HL-60 (cell line): ENCODE results near the gene KCNH2.

Source experiments
- DNase-seq, 2 experiments: peaks; one replicate each; pipeline ENCODE4 v3.0.0-alpha.2; 2010 to 2020; ENCODE audit warnings: low read depth in 1 of 2, low spot score in 1 of 2
- H3K27ac ChIP-seq: fragments of 250-450 bp; sonication (Bioruptor Pico); replicated peaks from 2 replicates; pipeline ENCODE4 v1.5.1; 2020; ENCODE audit warnings: mild to moderate bottlenecking, moderate library complexity
- H3K27me3 ChIP-seq: fragments of 250-450 bp; sonication (Bioruptor Pico); 2 replicates; pipeline ENCODE4 v1.5.1; 2021; ENCODE audit warnings: mild to moderate bottlenecking, moderate library complexity; ENCODE audit not compliant: insufficient read depth, poor library complexity, severe bottlenecking
- H3K4me3 ChIP-seq: replicated peaks from 2 replicates; pipeline ENCODE4 v1.5.1; 2011; ENCODE audit warnings: mild to moderate bottlenecking, control low read depth, low read length; ENCODE audit not compliant: insufficient read depth
- GABPA ChIP-seq: IDR thresholded peaks from 2 replicates; pipeline ENCODE4 v1.6.1; 2012; ENCODE audit warnings: low read depth
- POLR2AphosphoS5 ChIP-seq: IDR thresholded peaks from 2 replicates; pipeline ENCODE4 v1.6.1; 2012; ENCODE audit warnings: low read depth
- REST ChIP-seq: IDR thresholded peaks from 2 replicates; pipeline ENCODE4 v1.6.1; 2012; ENCODE audit warnings: low read depth; ENCODE audit not compliant: insufficient replicate concordance
- SPI1 ChIP-seq: IDR thresholded peaks from 2 replicates; pipeline ENCODE4 v1.6.1; 2012; ENCODE audit warnings: low read depth, mild to moderate bottlenecking, borderline replicate concordance
- TF ChIP-seq, protein P1 (sequence below): IDR thresholded peaks from one replicate; pipeline ENCODE4 v1.5.1; 2011; ENCODE audit warnings: low read length, control low read depth, inconsistent platforms; ENCODE audit not compliant: insufficient read depth

The KCNH2 gene

DNA sequence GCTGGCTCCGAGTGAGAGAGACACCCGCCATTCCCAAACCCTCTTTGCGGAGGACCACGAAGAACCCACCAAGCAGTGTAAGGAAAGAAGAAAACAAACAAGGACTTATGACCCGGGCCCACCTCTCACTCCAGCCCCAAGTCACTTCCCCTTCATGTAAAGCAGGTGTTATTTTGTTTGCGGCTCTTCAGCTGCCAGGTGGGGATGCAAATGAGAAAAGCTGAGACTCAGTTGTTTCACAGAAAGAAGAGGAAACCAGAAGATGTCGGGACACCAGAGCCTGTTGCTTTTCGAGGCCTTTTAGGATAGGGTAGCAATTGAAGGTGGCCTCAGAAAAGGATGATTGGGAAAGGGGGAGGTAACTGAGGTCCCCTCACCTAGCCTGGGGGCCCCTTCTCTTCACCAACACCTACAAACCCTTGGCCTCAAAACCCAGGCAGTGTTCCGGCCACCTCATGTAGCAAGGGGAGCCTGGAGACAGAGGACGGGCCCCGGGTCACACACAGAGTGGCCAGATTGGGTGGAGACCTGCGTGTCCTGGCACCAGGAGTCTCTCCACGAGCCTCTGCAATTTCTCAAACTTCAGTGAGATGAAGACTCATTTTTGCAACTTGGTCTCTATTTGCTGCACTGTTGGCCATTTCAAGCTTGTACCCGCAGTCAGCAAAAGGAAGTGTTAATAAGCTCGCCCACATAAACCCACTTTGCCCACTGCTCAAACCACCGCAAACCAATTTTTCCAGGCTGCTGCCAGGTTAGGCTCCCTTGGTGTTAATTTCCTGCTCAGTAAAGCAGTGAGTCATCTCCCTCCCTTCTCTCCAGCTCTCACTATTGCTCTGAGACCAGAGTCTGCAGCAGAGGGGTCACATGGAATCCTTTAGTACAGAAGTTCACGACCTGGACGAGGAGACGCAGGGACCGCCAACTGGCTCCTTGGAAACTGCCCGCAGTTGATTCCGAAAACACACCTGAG lies 80.3 kb downstream of the KCNH2 start:
- TF ChIP-seq POLR2AphosphoS5 (no peak), REST (no peak), SPI1 (no peak)
- TF ChIP-seq, protein P1, sequence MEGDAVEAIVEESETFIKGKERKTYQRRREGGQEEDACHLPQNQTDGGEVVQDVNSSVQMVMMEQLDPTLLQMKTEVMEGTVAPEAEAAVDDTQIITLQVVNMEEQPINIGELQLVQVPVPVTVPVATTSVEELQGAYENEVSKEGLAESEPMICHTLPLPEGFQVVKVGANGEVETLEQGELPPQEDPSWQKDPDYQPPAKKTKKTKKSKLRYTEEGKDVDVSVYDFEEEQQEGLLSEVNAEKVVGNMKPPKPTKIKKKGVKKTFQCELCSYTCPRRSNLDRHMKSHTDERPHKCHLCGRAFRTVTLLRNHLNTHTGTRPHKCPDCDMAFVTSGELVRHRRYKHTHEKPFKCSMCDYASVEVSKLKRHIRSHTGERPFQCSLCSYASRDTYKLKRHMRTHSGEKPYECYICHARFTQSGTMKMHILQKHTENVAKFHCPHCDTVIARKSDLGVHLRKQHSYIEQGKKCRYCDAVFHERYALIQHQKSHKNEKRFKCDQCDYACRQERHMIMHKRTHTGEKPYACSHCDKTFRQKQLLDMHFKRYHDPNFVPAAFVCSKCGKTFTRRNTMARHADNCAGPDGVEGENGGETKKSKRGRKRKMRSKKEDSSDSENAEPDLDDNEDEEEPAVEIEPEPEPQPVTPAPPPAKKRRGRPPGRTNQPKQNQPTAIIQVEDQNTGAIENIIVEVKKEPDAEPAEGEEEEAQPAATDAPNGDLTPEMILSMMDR = no peak
- Histone ChIP-seq H3K4me3 (no peak overlapping the region), H3K27ac (no peak overlapping the region), H3K27me3 (peaks cover 8% of the 10 kb centered on the region)
- no peak for DNase-seq

DNA sequence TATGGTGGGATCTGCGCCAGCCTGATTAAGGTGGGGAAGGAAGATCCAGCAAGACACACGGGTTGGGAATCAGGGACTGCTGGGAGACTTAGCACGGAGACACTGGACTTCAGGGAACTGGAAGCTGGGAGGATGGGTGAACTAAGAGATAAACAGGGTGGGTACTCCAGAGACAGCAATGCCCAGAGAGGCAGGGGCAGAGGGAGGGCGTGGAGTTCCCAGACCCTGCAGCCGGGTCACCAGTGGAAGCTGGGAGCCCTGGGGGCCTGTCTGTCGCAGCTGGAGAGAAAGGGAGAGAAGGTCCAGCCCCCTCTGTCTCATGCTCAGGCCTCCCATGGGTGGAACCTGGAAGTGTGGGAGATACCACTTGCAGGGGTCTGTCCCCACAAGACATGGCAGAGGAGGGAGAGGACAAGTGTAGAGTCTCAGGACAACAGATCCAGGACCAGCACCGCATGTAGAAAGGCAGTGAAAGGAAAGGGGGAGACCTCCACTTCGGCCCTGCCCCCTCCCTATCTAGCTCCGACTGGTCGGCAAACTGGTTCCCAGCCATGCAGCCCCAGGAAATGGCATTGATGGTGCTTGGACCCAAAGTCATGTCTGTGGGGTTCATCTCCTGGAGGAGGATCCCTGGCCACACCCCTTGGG lies 81.4 kb downstream of the KCNH2 start:
- Histone ChIP-seq H3K4me3 (no peak overlapping the region), H3K27me3 (peaks cover 8% of the 10 kb centered on the region), H3K27ac (no peak overlapping the region)
- TF ChIP-seq, protein P1 = no peak
- TF ChIP-seq REST = no peak
- TF ChIP-seq POLR2AphosphoS5 = no peak
- TF ChIP-seq GABPA = no peak
- no peak for TF ChIP-seq SPI1
- DNase-seq = no peak

GRCh38 chr7:150895809-150896208 lies 82.3 kb downstream of the KCNH2 start:
- TF ChIP-seq REST = no peak
- TF ChIP-seq SPI1 = no peak
- TF ChIP-seq, protein P1 = no peak
- TF ChIP-seq GABPA = no peak
- no peak for TF ChIP-seq POLR2AphosphoS5

More at GRCh38 chr7:150895809-150896208, 82.3 kb downstream of the KCNH2 start:
- Histone ChIP-seq H3K27me3 (peaks cover 8% of the 10 kb centered on the region), H3K4me3 (no peak overlapping the region), H3K27ac (no peak overlapping the region)
- DNase-seq = no peak
